IPS-NIHi7 (cell line): ENCODE results near the gene LRIG3.
"Not testable (repeated sequence)": the region's sequence is repeated elsewhere in the genome, so short reads cannot be mapped to it uniquely, and the experiment has no call there.

ENCODE experiments used
- DNase-seq: peaks from one replicate; pipeline ENCODE4 v3.0.0; 2012; ENCODE audit warnings: mixed read lengths; ENCODE audit errors: extremely low spot score

The LRIG3 gene

GRCh38 chr12:58860056-58860787 is 60.1 kb downstream of the LRIG3 start:
- DNase-seq = no peak

DNA sequence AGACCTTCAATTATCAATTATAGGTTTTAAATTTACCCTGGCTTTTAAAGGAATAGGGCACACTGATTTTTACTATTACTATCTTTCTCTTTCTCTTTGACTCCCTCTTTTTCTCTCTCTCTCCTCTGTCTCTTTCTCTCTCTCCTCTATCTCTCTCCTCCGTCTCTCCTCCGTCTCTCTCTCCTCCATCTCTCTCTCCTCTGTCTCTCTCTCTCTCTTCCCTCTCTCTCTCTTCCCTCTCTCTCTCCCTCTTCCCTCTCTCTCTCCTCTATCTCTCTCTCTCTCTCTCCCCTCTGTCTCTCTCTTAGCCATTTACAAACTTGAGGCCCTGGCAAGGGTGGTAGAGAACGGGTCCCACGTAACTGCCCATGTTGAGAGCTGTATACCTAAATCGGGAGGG is 62.3 kb downstream of the LRIG3 start:
- no peak for DNase-seq

- not testable (repeated sequence) for DNase-seq
These were observed 63.1 kb downstream of the LRIG3 start for GRCh38 chr12:58857206-58857605.

- not testable (repeated sequence) for DNase-seq
These were observed 64.7 kb downstream of the LRIG3 start for GRCh38 chr12:58855630-58856029.

DNA sequence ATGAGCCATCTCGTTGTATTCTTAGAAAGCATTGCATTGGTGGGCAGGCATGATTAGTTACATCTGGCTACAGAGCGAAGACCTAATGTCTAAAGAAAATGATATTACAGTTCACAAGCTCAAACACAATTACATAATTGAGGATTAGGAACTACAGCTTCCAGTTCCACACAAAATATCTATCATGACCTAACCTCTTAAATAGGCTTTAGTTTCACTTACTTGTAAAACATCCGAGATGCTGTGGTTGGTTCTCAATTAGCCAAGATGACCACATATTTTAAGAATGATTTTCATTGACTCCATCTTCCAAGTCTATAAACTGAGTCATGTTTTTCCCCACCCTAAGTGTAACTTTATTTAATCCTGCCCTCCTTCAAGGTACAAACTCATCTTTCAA is 69.5 kb downstream of the LRIG3 start:
- no peak for DNase-seq

DNA sequence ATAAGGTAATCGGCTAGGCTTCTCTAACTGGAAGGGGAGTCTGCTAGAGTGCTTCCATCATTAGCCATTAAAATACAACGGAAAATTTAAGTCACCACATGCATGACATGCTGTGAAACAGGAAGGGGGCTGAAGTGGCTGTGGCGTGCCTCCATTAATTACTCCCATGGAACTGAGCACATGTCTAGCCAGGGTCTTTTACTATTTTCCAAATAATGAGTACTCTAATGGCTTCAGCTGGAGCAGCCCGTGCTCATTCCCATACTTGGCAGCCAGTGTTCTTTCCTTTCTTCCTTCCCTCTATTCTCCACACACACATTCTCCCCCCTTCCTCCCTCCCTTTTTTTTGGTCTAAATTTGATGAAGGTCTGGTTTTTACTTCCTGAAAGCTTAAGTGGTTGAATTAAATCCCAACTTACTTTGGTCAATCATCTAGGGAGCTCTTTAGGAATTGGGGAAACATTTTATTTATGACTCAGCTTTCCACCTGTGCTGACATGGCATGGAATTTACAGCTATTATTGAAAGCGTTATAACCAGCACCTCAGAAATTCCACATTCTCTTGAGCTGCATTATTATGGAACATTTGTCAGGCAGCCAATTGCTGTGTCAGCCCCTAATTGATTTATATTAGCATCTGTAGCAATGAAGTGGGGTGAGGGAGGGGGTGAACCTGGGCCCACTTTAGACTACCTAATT is 72.3 kb downstream of the LRIG3 start:
- no peak for DNase-seq

DNA sequence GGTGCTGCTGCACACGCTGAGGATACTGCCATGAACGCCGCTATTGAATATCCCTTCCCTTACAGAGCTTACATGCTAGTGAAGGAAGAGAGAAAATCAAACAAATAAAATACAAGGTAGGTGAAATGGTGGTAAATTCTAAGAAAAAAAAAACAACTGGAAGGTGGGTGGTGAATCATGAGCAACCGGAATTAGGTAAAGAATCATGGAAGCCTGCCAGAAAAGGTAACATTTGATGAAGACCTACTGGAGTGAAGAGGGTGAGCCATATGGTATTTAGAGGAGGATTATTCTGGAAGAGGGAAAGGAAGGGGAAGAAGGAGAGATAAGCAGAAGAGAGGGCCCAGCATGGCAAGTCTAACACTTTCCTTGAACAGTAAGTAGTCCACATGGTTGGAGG is 76.1 kb downstream of the LRIG3 start:
- no peak for DNase-seq

- no peak for DNase-seq
These were observed 79.1 kb downstream of the LRIG3 start for GRCh38 chr12:58841058-58841798.

DNA sequence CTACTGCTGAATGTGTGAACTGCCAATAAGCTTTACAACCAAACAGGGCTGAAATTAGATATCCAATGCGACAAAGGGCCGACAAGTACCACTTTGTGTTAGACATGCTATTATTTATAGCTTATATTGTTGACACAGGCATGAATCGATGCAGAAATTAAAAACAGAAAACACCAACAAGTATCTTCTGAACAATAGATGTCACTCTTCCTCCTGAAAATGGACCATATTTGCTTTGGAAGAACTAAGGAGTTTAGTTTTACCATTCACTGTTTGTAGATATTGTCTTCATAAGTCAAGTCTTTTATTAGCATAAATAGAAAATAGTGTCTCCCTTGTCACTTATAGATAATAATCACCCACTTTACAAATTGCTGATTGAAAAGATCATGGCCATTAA is 86.5 kb downstream of the LRIG3 start:
- no peak for DNase-seq

- no peak for DNase-seq
These were observed 87.4 kb downstream of the LRIG3 start for GRCh38 chr12:58832920-58833319.
